DMS114 treated with DMSO at 0.1 percent for 48 hours (cell line): Measurements from ENCODE around the gene S100A11.

Source experiments
- DNase-seq: peaks from one replicate; lab custom pipeline; 2025; ENCODE audit not compliant: unreplicated experiment; lab: John Stamatoyannopoulos, UW

The S100A11 gene

GRCh38 chr1:152039886-152040285, 3.1 kb upstream of the S100A11 start:
- DNase-seq = no peak

DNA sequence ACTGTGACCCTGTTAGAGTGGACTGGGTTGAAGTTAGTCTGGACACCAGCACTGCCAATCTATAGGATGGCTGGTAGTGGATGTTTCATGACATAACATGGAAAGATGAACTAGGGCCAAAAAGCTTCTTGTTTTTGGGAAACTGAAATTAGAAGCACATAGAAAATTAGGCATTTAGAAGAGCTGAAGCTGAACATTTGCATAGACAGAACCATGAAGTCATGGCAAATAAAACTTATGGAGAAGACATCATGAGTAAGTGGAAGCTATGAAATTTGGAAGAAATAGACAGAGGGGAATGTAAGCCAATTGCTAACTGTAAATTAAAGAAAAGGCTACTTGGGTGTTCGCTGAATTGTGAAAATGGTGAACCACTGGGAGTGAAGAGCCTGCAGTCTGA, 2.7 kb upstream of the S100A11 start:
- no peak for DNase-seq

GRCh38 chr1:152038871-152039270, 2.1 kb upstream of the S100A11 start:
- no peak for DNase-seq

- DNase-seq = no peak
Measured at GRCh38 chr1:152035539-152036266, 1.1 kb downstream of the S100A11 start.

DNA sequence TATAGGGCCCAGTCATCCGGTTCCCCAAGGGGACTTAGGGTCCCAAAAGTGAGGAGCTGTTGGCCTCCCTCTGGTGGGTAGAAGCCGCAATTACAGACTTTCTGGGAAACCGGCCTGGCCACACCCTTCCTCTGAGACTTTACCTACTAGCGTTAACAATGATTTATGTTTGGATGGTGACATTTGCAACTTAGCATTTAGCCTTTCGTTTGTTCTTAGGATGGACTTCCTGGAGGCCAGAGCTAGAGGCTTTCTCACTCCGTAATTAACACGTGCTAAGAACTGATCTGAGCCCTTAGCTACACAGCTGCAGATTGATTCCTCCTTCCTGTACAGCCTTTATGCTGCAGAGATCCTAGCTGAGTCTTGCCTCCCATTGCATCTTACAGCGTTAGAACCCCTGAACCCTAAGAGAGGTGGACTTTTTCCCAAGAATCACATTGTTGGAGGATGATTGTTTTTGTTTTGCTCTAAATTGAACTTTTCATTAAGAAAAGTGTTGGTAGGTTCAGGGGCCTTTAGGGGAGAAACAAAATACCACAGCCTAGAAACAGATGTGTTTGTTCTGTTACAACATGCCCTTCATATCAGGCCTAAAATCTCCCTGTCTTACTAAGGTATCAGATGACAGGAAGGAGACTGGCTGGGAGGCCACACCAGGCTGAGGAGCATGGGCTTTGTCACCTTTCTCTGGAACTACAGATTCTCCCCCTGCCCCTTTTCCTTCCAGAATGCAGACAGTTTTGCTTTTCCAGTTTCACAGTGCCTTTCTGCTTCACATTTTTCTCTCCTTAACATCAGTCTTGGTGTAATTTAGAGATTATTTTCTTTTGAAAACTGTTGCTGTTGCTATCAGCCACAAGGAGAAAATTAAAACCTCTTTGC, 1.9 kb downstream of the S100A11 start:
- DNase-seq = peak; percentile 32

- DNase-seq = no peak
Measured at GRCh38 chr1:152034324-152034653, 2.5 kb downstream of the S100A11 start.

DNA sequence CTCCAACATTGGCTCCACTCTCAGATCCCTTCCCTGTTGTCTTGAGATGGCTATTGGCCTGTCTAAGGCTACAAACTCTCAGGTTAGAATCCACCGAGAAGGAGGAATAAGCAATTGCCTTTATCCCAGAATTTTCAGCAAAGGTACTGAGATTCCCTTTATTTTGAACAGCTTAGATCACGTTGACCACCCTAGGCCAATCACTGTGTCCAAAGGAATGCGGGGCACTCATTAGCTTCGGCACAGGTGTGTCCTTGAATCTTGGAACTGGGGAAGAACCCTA, 6.9 kb downstream of the S100A11 start:
- DNase-seq = no peak

GRCh38 chr1:152029144-152029928, 7.5 kb downstream of the S100A11 start:
- DNase-seq = no peak

- DNase-seq = no peak
Measured at GRCh38 chr1:152026895-152027294, 9.9 kb downstream of the S100A11 start.

GRCh38 chr1:152024223-152024622, 12.6 kb downstream of the S100A11 start:
- no peak for DNase-seq

DNA sequence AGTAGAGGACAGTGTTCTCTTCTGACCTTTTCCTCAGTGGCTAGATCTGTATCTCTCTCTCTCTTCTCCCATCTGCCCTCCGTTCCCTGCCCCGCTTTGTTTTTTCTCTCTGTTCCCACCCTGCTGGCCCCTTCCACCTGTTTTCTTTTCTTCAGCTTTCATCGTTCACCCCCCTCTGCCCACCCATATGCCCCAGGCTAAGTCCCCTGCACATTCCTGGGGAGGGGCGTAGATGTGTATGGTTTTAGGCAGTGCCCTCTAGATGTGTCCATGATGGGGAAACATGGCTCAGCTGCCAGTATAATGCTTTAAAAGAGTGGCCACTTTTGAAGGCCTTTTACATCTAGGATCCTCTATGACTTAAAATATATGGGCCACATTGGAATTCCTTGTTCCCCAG, 13.6 kb downstream of the S100A11 start:
- DNase-seq = no peak

GRCh38 chr1:152022474-152022873, 14.3 kb downstream of the S100A11 start:
- DNase-seq = no peak

DNA sequence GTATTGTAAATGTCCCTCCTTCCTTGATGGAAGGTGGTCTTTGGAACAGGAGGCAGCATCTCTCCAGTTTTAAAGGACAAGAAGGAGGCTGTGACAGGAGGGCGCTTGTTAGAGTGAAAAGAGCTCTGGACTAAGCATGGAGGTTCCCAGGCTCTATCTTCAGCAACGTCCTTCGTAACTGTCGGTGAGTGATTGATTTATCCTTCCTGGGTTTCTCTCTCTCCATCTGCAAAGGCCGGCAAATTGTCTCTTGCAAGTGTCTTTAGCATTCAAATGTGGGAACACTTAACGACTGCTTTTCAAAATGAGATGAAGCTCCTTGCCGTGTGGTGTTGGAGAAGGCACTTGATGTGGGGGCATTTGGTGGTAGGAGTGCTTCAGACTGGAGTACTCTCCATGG, 15.2 kb downstream of the S100A11 start:
- DNase-seq = no peak

GRCh38 chr1:152020849-152021248, 16.0 kb downstream of the S100A11 start:
- no peak for DNase-seq

- no peak for DNase-seq
Measured at GRCh38 chr1:152018537-152018936, 18.3 kb downstream of the S100A11 start.

DNA sequence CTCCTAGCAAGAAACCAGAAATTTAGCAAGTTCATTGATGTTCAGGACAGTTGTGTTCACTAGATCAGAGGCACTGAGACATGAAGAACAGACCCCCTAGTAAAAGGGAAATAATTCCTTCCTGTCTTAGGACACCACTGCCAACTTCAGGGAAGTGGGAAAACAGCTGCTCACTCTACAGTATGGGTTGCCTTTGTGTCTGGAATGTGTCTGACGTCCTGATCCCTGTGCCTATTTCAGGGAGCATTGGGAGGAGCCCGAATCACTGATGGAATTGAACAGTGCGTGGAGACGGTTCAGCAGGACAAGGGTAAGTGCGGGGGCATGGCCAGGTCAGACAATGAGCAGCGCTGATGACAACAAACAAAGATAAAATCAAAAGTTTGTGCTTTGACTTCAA, 21.0 kb downstream of the S100A11 start:
- DNase-seq = no peak

GRCh38 chr1:152014943-152015342, 21.9 kb downstream of the S100A11 start:
- DNase-seq = no peak

DNA sequence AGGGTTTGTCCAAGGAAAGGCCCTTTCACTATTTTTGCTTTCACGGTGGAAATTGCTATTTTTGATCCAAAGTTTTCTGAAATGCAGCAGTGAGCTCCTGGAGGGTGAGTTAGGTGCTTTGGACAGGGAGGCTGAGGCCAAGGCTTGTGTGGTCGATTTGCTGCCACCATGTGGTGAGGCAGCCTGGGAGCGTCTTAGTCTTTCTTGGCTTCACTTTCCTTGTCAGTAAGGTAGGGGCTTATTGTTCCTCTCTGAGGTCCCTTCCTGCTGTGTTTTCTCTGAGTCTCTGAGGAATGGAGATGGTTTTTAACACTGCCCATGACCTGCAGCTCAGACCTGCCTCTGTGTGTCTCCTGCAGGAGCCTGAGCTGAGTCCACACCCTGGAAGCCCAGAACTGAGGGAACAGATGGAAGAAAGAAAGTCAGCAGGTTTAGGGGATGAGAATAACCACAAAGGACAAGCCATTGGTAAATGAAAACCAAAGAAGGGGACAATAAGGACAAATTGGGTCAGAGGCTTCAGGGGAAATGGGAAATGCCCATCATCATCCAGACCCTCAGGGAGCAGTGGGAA, 23.1 kb downstream of the S100A11 start:
- DNase-seq = peak; percentile 55

DNA sequence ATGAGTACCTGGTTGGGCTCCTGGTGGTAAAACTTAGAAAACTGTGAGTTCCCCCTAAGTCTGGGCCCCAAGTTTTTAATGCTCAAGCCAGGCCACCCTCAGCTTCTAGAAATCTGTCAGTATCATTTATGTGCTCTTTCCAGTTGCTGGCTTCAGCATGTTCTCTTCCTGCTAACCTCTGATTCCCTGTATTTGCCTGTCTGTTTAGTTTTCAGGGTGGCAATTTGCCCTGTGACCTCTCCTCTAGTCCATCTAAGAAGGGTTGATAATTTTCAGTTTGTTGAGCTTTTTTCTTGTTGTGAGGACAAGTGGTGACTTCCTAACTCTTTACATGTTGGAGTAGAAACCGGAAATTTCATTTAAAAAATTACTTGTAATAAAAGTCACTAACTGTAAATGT, 27.1 kb downstream of the S100A11 start:
- no peak for DNase-seq

DNA sequence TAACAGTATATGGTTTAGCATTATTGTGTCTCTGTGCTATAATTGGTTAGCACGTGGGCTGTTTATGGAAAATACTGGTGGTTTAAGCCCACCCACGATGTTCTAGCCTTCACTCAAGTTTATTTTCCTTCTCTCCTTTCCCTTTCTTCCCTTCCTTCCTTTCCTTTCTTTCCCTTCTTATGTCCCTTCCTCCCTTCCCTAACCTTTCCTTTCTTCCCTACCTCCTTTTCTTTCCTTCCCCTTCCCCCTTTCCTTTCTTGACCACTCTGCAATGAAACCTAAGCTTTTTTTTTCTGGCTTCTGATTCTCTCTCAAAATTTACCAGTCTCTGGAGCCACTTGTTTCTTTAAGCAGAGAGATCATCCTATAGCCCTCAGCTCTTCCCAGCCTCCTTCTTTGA, 29.8 kb downstream of the S100A11 start:
- DNase-seq = no peak

DNA sequence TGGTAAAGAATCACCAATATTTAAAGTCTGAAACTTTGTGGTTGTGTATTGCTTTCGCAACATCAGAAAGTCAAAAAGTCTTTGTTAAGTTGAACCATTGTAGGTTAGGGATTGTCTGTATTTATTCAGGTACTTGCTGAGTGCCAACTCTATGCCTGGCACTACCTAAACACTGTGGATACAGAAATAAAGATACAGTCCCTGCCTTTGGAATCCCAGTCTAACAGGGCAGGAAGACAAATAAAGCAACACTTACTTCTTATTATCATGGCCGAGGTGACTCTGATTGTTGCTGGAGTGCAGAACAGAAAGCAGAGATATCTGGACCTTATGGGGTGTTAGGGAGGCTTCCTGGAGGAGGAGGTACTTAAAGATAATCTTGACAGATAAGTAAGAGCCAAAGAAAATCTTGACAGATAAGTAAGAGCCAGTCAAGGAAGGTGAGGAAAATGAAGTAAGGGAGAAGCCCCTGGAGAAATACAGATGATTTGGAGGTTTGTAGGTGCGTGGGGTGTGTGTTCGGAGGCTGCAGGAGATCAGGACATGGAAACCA, 31.4 kb downstream of the S100A11 start:
- no peak for DNase-seq
